Islet of Langerhans (tissue), 1 donor: ENCODE results near the gene CARNS1.
"Not testable (repeated sequence)": the region's sequence is repeated elsewhere in the genome, so short reads cannot be mapped to it uniquely, and the experiment has no call there.

Experiments
- FAIRE-seq: peaks from one replicate; lab custom pipeline; 2011; peaks lifted over from hg19 to GRCh38; lab: Jason Lieb, UNC

Gene CARNS1

GRCh38 chr11:67397986-67398660 is 17.4 kb upstream of the CARNS1 start:
- FAIRE-seq: no peak

GRCh38 chr11:67398661-67399563 is 16.6 kb upstream of the CARNS1 start:
- no peak for FAIRE-seq

GRCh38 chr11:67400251-67400941 is 15.1 kb upstream of the CARNS1 start:
- FAIRE-seq: no peak

- no peak for FAIRE-seq
Measured at GRCh38 chr11:67400942-67401494, 14.5 kb upstream of the CARNS1 start.

- FAIRE-seq: no peak
Measured at GRCh38 chr11:67401495-67402191, 13.8 kb upstream of the CARNS1 start, which contains the start of gene PPP1CA. TSS of gene PPP1CA (minus strand) at chr11:67401858. CDS start at chr11:67401782, 76 bp downstream.

GRCh38 chr11:67402192-67402839 is 13.2 kb upstream of the CARNS1 start:
- FAIRE-seq: not testable (repeated sequence)

DNA sequence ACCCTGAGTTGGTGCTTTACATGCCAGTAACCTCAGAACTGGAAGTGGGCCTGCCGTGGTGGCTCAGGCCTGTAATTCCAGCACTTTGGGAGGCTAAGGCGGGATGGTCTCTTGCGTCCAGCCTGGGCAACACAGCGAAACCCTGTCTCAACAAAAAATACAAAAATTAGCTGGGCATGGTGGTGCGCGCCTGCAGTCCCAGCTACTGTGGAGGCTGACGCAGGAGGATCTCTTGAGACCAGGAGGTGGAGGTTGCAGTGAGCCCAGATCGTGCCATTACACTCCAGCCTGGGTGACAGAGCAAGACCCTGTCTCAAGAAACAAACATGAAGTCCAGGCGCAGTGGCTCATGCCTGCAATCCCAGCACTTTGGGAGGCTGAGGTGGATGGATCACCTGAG is 12.4 kb upstream of the CARNS1 start:
- FAIRE-seq: not testable (repeated sequence)

GRCh38 chr11:67404515-67405195 is 10.8 kb upstream of the CARNS1 start:
- no peak for FAIRE-seq

DNA sequence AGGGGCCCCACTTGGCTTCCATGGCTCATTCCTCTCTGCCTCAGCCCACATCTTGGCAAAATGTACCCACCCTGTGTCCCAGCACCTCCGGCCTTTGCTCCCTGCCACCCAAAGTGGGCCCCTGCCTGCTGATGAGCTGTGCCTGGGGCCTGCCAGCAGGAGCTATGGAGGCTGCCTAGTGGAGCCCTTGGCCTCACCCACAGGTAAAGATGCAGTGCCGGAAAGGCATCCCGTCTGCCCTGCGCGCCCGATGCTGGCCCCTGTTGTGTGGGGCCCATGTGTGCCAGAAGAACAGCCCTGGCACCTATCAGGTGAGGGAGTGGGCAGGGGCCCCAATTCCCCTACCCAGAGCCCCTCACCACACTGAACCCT is 10.3 kb upstream of the CARNS1 start:
- no peak for FAIRE-seq

- FAIRE-seq: no peak
Measured at GRCh38 chr11:67405688-67406339, 9.7 kb upstream of the CARNS1 start.

DNA sequence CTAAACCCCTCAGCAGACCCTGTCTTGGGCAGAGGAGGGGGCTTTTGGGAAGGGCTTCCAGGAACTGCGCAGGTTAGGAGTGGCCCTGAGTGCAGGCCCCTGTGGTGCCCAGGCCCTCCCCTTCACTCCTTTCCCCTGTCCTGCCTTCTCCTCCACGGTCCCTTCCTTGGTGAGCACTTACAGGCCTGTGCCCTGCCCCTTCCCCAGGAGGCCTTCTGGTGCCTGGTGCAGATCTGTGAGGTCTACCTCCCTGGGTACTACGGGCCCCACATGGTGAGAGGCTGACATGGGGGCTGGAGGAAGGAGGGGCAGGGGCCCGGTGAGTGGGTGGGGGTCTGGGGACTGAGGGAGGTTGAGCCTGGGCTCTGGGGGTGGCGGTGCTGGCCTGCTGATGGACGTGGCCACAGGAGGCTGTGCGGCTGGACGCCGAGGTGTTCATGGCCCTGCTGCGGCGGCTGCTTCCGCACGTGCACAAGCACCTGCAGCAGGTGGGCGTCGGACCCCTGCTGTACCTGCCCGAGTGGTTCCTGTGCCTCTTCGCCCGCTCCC is 9.0 kb upstream of the CARNS1 start:
- FAIRE-seq: no peak

DNA sequence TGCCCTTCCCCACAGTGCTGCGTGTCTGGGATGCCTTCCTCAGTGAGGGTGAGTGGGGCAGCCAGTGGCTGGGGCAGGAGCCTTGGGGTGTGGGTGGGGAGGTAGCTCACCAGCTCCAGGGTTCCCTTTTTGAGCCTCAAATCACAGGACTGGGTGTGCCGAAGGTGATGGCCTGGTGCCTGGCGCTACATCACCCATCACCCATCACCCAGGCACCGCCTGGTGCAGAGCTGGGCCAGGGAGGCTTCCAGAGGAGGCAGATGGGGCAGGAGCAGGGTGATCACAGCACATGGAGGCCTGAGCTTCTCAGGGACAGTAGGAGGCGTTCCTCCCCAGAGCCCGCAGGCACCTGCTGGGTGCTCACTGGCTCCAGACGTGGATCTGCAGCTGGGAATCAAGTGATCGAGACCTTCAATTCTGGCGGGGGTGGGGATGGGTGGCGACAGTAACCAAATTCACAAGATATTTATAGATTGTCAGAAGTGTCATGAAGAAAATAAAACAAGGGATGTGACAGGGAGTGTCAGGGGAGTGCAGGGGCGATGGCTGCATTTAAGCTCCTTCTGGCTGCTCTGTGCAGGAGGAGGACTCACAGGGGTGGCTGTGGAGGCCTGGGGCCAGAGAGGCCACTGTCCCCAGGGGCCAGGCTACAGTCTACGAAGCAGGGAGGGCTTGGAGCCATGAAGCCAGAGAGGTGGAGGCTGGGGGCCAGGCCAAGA is 8.3 kb upstream of the CARNS1 start:
- FAIRE-seq: no peak

GRCh38 chr11:67407688-67408163 is 7.8 kb upstream of the CARNS1 start:
- no peak for FAIRE-seq

GRCh38 chr11:67408437-67409200 is 6.9 kb upstream of the CARNS1 start:
- no peak for FAIRE-seq

DNA sequence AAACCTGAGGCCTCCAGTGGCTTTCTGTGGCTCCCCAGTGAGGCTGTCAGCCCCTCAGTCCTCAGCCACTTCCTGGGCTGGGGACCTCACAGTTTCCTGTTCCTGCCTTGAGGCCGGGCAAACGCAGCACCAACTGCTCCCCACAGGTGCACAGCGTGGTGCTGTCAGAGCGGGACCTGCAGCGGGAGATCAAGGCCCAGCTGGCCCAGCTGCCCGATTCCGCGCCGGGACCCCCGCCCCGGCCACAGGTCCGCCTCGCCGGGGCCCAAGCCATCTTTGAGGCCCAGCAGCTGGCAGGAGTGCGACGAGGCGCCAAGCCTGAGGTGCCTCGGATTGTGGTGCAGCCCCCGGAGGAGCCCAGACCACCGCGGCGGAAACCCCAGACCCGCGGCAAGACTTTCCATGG is 6.2 kb upstream of the CARNS1 start:
- FAIRE-seq: no peak

DNA sequence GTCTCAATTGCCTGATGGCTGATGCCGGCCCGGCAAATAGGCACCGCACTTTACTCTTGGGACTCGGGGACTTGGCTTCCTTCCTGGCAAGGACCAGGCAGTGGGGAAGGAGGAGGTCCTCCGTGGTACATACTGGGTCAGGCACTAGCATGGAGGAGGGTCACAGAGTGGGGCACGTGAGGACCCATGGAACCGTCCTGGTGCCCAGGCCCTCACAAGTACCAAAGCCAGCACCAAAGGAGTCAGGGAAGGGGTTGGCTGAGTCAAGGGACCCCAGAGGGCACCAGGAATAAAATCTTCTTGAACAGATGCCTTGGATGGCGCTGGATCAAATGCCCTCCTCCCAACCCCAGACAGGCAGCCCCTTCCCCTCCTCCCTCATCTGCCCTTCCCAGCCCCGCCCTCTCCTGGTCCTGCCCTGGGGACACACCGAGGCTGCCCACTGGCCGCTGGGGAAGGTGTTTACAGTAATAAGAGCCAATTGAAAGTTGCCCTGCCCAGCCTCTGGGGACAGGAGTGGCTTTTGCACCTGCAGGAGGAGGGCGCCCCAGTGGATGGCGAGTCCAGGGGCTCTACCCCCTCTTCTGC is 5.6 kb upstream of the CARNS1 start:
- no peak for FAIRE-seq

GRCh38 chr11:67410369-67410831 is 5.1 kb upstream of the CARNS1 start:
- no peak for FAIRE-seq
